K562 (cell line): ENCODE results near the gene SPTBN4. TPM values are rescaled to one million over a fixed set of nuclear protein-coding genes. Genes with fewer than 3 reads are reported as not detected.

Experiments
- FIP1L1 ChIP-seq: fragments of 200-400 bp; formaldehyde crosslinking; IDR thresholded peaks from 2 replicates; pipeline ENCODE4 v1.6.1; 2018; ENCODE audit warnings: mild to moderate bottlenecking, low read depth, low read length; ENCODE audit not compliant: poor library complexity, severe bottlenecking
- MLLT1 ChIP-seq, 2 experiments: fragments of 450-650 bp; IDR thresholded peaks; 2 replicates each; pipeline ENCODE4 v1.6.1; 2016
- POLR2G ChIP-seq: fragments of 200-400 bp; formaldehyde crosslinking; IDR thresholded peaks from 2 replicates; pipeline ENCODE4 v1.6.1; 2017; ENCODE audit warnings: low read depth, mild to moderate bottlenecking, antibody characterized with exemption, low read length, moderate library complexity
- SOX6 ChIP-seq: fragments of 450-650 bp; IDR thresholded peaks from 2 replicates; pipeline ENCODE4 v1.6.1; 2014; ENCODE audit warnings: mild to moderate bottlenecking
- SP1 ChIP-seq: sonication (generic); formaldehyde crosslinking; IDR thresholded peaks from 2 replicates; pipeline ENCODE4 v1.8.1; 2022; ENCODE audit warnings: mild to moderate bottlenecking, missing genetic modification reagents
- USF1 ChIP-seq: sonication (generic); formaldehyde crosslinking; IDR thresholded peaks from 2 replicates; pipeline ENCODE4 v1.9.0; 2022; ENCODE audit warnings: mild to moderate bottlenecking, missing genetic modification reagents
- polyA plus RNA-seq, 8 experiments: library from polyadenylated mRNA; depleted of rRNA in 4 of 8; stranded (reverse) in 5 of 8; unstranded in 3 of 8; fragments of >200 nt; fragmentation: Nextera tagmentation in 2 of 8; fragmentation: Illumina TruSeq in 1 of 8; extraction: Ambion mirVana in 2 of 8; extraction: Trizol in 1 of 8; gene quantifications; 2 replicates each; pipeline versions ENCODE4 v1.2.1 to v1.2.3, GENCODE V29; 2011 to 2014; ENCODE audit warnings: inconsistent platforms in 1 of 8, missing spikeins in 1 of 8
- total RNA-seq, 7 experiments: library from RNA; depleted of rRNA in 6 of 7; stranded (reverse); fragments of >200 nt in 6 of 7; fragmentation: Illumina TruSeq in 2 of 7; extraction: Trizol in 2 of 7; gene quantifications; 2 replicates each; pipeline versions ENCODE4 v1.2.1 to v1.2.3, GENCODE V29; 2011 to 2021; ENCODE audit warnings: low replicate concordance in 1 of 7
- TF ChIP-seq, protein P1 (sequence below): fragments of 450-650 bp; IDR thresholded peaks from 2 replicates; pipeline ENCODE4 v1.6.1; 2016; ENCODE audit warnings: mild to moderate bottlenecking, moderate library complexity
- TF ChIP-seq, protein P2 (sequence below): sonication (generic); formaldehyde crosslinking; IDR thresholded peaks from 2 replicates; pipeline ENCODE4 v1.5.0; 2020; ENCODE audit warnings: missing genetic modification reagents

Gene SPTBN4
- total and polyA plus RNA-seq, 9 of the 15 experiments (the other 6 are each of a cell fraction or from before 2014, with no cell fraction given), result 0.01 to 1.5 (median 0.86) TPM

GRCh38 chr19:40607311-40608239, 140.8 kb downstream of the SPTBN4 start (continued):
- TF ChIP-seq, protein P1, sequence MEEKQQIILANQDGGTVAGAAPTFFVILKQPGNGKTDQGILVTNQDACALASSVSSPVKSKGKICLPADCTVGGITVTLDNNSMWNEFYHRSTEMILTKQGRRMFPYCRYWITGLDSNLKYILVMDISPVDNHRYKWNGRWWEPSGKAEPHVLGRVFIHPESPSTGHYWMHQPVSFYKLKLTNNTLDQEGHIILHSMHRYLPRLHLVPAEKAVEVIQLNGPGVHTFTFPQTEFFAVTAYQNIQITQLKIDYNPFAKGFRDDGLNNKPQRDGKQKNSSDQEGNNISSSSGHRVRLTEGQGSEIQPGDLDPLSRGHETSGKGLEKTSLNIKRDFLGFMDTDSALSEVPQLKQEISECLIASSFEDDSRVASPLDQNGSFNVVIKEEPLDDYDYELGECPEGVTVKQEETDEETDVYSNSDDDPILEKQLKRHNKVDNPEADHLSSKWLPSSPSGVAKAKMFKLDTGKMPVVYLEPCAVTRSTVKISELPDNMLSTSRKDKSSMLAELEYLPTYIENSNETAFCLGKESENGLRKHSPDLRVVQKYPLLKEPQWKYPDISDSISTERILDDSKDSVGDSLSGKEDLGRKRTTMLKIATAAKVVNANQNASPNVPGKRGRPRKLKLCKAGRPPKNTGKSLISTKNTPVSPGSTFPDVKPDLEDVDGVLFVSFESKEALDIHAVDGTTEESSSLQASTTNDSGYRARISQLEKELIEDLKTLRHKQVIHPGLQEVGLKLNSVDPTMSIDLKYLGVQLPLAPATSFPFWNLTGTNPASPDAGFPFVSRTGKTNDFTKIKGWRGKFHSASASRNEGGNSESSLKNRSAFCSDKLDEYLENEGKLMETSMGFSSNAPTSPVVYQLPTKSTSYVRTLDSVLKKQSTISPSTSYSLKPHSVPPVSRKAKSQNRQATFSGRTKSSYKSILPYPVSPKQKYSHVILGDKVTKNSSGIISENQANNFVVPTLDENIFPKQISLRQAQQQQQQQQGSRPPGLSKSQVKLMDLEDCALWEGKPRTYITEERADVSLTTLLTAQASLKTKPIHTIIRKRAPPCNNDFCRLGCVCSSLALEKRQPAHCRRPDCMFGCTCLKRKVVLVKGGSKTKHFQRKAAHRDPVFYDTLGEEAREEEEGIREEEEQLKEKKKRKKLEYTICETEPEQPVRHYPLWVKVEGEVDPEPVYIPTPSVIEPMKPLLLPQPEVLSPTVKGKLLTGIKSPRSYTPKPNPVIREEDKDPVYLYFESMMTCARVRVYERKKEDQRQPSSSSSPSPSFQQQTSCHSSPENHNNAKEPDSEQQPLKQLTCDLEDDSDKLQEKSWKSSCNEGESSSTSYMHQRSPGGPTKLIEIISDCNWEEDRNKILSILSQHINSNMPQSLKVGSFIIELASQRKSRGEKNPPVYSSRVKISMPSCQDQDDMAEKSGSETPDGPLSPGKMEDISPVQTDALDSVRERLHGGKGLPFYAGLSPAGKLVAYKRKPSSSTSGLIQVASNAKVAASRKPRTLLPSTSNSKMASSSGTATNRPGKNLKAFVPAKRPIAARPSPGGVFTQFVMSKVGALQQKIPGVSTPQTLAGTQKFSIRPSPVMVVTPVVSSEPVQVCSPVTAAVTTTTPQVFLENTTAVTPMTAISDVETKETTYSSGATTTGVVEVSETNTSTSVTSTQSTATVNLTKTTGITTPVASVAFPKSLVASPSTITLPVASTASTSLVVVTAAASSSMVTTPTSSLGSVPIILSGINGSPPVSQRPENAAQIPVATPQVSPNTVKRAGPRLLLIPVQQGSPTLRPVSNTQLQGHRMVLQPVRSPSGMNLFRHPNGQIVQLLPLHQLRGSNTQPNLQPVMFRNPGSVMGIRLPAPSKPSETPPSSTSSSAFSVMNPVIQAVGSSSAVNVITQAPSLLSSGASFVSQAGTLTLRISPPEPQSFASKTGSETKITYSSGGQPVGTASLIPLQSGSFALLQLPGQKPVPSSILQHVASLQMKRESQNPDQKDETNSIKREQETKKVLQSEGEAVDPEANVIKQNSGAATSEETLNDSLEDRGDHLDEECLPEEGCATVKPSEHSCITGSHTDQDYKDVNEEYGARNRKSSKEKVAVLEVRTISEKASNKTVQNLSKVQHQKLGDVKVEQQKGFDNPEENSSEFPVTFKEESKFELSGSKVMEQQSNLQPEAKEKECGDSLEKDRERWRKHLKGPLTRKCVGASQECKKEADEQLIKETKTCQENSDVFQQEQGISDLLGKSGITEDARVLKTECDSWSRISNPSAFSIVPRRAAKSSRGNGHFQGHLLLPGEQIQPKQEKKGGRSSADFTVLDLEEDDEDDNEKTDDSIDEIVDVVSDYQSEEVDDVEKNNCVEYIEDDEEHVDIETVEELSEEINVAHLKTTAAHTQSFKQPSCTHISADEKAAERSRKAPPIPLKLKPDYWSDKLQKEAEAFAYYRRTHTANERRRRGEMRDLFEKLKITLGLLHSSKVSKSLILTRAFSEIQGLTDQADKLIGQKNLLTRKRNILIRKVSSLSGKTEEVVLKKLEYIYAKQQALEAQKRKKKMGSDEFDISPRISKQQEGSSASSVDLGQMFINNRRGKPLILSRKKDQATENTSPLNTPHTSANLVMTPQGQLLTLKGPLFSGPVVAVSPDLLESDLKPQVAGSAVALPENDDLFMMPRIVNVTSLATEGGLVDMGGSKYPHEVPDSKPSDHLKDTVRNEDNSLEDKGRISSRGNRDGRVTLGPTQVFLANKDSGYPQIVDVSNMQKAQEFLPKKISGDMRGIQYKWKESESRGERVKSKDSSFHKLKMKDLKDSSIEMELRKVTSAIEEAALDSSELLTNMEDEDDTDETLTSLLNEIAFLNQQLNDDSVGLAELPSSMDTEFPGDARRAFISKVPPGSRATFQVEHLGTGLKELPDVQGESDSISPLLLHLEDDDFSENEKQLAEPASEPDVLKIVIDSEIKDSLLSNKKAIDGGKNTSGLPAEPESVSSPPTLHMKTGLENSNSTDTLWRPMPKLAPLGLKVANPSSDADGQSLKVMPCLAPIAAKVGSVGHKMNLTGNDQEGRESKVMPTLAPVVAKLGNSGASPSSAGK, result peak; percentile 93
- 0 out of 2 replicates have a peak, but pooled peaks have one; percentile 18 for TF ChIP-seq SP1 (CRISPR knock-in tag)
- no peak for TF ChIP-seq SOX6
- TF ChIP-seq, protein P2, sequence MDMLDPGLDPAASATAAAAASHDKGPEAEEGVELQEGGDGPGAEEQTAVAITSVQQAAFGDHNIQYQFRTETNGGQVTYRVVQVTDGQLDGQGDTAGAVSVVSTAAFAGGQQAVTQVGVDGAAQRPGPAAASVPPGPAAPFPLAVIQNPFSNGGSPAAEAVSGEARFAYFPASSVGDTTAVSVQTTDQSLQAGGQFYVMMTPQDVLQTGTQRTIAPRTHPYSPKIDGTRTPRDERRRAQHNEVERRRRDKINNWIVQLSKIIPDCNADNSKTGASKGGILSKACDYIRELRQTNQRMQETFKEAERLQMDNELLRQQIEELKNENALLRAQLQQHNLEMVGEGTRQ (CRISPR knock-in tag), result peak; percentile 77
- TF ChIP-seq FIP1L1, result no peak
- peak in 1 of 2 experiments; percentile 42; a peak in 1 of 4 replicates for TF ChIP-seq MLLT1 (IDR thresholded peaks at IDR 0.05)
- peak; percentile 67 for TF ChIP-seq POLR2G
- TF ChIP-seq USF1, result peak; percentile 63
